ENCODE measurements around the gene VSNL1.
"Not testable (repeated sequence)": the region's sequence is repeated elsewhere in the genome, so short reads cannot be mapped to it uniquely, and the experiment has no call there.

VSNL1 gene

DNA sequence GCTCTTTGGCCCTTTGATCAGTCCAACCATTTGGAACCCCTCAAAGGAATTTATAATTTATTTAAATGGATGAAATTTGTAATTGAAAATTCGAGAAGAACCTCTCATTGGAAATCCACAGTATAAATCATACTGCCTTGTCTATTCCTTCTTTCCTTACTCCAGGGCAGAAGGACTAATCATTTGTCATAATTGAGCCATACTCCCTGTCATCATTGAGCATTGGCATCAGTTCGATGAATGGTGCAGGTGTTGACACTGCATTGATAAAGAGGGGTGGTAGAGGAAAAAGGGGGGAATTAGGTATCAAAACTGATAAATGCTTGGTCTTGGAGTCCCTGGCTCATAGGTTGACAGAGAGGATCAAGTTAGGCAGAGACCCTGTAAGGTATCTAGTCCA is 2.0 kb downstream of the VSNL1 start:
- no peak for DNase-seq (ENCODE audit: low read depth in 2 of 2)

DNA sequence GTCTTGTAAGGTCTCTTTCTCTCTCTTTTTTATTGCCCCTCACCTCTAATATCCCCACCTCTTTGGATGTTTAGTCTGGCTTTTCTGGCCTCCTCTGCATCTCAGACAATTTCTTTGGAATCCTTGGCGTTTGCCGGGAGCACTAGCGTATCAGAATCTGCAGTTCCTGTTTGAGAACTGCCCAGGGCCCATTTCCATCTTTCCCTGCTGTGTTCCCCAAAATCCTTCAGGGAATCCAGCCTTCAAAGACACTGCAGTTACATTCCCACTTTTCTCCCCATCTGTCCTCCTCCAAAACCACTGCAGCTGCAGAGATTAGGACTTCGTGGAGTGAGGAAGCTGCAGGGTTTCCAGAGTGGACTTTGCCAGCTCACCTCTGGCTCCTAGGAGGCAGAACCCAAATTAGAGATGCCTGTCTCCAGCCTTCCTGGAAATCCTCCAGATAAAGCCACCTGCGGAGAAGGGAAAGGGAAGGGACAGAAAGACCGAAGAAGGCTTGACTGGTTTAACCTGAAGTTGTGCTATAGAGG is 2.7 kb downstream of the VSNL1 start:
- DNase-seq (ENCODE audit: low read depth in 2 of 2), result no peak

DNA sequence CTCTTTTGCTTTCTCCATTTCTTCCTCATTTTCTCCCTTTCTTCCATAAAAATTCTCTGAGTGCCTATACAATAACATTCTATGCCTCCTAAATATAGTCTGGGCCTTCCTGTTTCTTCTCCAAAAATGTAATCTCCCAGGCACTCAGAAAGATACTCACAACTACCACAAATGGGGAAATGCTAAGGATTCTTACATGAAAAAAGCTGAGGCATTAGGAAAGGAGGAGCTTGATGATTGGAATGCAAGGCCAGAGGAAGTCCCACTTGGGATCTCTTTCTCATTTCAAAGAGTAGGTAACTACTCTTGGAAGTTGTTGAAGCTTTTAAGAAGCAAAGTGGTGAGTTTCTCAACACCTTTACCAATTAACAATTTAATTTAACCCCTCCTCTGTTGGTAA is 3.4 kb downstream of the VSNL1 start:
- DNase-seq (ENCODE audit: low read depth in 2 of 2), result no peak

DNA sequence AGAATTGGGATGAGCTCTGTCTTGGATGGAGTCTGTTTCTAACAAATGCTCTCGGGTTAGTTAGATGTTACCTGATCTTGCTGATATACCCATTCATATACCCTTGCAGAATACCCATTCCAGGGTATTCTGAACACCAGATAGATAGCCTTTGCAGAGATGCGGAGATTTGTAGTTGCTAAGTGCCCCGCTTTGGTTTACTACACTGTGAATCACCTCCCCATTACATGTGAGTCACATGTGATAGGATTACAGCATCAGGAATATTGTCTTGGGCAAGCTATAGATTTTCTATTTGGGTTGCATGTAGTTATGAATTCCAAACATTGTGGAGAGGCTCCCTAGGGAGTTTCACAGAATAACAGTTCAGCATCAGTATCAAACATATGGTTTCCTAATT is 3.8 kb downstream of the VSNL1 start:
- DNase-seq (ENCODE audit: low read depth in 2 of 2), result no peak

DNA sequence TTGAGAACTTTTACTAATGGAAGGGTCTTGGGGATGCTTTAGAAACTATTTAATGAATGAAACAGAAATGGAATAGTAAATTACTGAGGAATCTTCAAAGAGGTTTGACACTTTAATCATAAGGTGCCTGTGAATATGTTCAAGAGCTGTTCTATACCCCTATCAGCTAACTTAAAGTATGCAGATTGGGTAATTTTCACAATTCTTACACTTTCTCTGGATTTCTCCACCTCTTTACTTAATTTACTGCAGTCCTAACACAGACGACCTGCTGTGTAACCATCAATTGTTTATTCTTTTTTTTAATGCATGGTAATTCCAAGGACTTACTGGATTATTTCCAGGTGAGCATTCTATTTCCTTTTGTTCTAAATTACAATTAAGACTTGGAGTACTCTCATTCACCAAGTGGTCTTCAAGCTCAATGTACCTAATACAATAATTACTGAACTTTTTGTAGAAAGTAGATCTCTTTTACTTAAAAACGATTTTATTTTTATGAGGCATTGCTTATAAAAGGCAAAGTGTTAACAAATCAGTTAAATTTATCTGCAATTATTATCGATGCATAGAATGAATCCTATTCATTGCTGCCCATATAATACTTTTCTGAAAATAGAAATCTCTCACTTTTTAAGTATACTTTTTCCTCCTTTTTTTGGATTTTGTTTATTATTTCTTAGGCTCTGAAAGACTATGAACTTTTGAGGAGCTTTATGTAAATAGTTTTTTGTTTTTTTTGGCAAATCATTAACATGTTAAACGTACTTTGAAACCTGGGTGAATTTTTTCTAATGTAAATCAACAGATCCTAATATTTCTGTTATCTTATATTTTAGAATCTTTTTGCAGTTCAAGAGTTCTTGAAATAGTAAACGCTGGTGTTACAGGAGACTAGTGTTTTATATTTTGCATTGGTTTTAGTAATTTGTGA is 5.5 kb downstream of the VSNL1 start:
- no peak for DNase-seq (ENCODE audit: low read depth in 2 of 2)

DNA sequence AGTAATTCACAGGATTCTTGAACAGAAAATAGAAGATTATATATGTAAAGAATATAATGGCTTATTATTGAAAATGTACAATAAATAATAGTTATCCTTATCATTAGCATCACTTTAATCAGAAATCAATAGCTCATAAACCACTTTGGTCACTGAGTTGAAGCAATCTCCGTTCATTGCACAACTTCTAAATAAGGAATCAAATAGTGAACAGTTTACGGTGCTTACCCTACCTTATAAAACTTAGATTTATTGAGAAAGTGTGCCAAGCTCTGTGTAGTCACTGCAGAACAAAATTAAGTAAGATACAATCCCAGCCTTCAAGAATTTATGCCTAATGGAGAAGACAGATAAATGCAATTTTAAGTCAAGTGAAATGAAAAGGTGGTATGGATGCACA is 6.7 kb downstream of the VSNL1 start:
- no peak for DNase-seq (ENCODE audit: low read depth in 2 of 2)

DNA sequence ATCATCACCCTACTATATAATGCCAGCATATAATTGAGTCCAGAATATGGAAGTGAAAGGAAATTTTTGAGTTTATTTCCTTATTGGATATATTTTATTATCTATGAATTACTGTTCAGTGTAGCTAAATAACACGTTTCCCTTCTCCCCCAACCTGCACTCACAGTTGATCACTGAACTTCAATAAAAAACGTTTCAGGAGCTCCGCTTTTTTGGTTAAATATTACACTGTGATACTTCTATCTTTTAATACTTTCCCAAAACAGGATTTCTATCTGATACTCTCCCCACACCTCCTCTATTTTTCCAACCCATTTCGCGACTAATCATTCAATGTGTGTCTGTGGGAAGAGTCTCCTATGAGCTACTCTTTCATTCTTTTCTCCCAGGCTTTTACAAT is 7.2 kb downstream of the VSNL1 start:
- no peak for DNase-seq (ENCODE audit: low read depth in 2 of 2)

DNA sequence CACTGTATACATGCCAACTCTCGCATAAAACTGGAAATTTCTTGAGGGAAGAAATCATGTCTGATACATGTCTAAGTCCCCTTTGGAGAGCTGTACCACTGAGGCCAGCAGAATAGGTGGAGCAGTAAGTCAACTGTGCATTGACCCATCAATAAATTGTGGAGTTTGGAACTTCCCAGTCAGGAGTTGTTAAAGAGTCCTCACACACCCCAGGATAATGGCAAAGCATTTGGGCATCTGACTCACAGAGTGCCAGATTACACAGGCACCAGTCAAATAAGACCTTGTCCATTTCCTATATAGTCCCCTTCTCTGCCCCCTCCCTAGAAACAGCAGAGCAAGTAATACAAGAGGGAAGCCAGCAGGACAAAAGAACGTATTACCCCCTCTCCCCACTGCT is 10.4 kb downstream of the VSNL1 start:
- no peak for DNase-seq (ENCODE audit: low read depth in 2 of 2)

DNA sequence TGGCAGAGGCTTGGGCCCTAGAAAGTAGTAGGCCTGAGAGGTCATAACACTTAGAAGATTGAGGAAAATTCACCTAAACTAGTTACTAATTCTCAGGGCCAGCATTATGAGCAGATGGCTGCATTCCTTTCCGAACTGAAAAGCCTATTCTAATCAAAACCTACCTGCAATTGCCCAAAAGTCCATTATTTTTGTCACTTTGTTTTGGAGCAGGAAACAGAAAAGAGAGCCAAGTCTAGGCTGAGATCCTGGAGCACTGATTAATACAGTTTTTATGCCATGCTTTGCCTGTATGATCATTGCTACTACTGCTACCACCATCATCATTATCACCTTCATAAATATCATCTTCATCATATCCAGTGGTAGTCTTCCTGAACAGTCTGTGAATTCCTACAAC is 14.7 kb downstream of the VSNL1 start:
- no peak for DNase-seq (ENCODE audit: low read depth in 2 of 2)

DNA sequence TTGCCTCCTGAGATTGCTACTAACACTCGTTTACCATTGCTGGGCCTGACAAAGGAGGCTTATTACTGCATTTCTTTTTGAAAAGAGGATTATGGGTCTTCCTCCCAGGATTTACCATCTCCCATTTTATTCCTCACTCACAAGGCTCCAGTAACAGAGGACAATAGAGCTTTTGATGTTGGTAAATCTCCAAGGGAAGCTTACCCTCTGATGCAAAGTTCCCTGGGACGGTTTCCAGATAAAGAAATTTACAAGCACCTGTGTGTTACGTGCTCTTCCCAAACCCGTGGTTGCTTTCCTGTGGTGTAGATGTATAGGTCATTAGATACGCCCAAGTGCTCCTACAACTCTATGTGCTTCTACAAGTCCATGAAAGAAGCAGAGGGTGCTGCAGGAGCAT is 17.1 kb downstream of the VSNL1 start:
- no peak for DNase-seq (ENCODE audit: low read depth in 2 of 2)

DNA sequence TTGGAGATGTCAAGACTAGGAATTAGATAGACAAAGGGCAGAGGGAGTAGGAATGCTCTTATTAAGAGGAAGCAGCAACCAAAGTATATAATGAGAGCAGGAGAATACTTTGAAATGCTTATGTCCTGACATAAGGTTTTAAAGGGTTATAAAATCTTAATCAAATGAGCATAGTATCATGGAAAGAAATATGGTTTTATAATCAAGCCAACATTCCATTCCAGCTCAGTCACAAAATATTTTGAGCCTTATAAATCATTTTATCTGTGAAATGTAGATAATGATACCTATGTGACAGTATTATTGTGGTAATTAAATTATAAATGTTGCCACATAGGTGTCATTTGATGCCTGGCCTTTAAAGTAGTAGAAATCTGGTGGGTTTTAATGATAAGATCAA is 17.6 kb downstream of the VSNL1 start:
- DNase-seq (ENCODE audit: low read depth in 2 of 2), result no peak

DNA sequence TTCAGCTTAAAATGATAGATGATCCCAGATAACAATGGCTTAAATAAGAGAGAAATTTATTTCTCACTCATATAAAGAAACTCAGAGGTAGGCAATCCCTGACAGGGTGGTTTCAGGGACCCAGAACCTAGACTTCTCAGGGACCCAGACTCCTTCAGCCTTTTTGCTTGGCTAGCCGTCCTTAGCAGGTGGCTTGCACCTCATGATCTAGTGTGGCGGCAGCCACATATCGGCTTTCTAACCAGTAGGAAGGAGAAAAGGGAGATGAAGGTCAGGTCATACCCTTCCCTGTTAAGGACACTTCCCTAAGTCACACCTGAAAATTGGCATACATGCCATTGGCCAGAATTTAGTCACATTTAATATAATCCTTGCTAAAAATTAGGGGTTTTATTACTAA is 18.4 kb downstream of the VSNL1 start:
- DNase-seq (ENCODE audit: low read depth in 2 of 2), result no peak

DNA sequence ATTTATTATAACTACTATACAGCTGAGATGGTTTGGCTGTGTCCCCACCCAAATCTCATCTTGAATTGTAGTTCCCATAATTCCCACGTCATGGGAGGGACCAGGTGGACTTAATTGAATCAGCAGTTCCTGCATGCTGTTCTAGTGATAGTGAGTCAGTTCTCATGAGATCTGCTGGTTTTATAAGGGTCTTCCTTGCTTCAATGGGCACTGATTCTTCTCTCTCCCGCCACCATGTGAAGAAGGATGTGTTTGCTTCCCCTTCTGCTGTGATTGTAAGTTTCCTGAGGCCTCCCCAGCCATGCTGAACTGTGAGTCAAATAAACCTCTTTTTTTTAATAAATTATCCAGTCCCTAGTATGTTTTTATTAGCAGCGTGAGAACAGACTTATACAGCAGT is 25.2 kb downstream of the VSNL1 start:
- DNase-seq (ENCODE audit: low read depth in 2 of 2), result not testable (repeated sequence)

DNA sequence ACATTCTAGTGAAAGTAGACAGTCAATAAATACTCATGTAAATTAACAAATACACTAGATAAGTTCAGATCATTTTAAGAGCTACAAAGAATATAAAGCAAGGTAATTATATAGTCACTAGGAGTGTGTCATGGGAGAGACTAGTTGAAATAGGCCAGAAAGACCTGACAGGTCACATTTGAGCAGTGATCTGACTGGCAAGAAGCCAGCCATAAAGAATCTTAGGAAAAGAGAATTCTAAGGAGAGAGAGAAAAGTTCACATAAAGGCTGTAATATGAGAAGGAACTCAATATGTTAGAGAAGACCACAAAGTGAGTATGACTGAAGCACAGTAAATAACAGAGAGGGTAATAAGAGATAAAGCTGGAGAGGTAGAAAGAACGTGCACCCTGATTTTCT is 31.2 kb downstream of the VSNL1 start:
- no peak for DNase-seq (ENCODE audit: low read depth in 2 of 2)

DNA sequence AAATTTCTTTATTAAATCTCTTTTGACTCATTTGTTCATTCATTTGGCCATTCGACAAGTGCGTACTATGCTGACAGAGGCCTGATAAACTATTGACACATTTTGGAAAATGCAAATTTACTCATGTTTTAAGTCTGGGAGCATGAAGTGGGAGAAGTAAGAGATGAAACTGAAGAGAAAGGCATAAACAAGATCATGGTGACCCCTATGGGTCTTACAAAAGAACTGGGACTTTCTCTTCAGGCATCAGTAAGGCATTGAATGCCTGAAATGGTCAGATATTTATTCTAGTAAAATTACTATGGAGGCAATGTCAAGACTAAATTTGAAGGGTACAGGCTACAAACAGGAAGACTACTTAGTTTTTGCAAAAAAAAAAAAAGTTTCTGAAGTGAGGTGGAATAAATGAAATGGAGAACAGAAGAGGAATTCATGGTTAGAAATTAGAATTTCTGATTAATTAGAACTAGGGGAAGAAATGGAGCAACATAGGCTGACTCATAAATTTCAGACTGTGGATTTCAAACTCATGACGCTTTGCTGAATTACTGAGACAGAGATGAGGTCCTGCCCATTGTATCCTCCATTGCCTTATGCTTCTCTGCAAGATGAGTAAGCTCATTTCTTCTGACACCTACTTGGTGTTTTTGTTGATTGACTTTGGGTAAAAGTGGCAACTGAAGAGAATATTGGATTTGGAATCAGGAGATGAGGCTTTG is 32.7 kb downstream of the VSNL1 start:
- no peak for DNase-seq (ENCODE audit: low read depth in 2 of 2)

DNA sequence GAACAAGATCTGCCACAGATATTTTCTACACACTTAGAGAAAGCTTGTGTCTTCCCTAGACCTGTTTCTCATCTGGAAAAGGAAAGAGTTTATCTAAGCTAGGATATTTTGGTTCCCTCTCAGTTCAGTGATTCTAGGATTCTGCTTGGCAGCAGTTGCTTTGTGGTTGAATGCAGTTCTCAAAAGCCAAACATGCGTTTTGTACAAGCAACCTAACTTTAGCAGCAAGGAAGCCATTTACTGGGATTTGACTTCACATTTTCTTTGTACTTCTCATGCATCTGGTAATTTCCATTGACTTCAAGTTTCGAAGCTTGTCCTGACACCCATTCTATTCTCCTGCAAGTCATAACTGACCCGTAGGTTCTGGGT is 33.3 kb downstream of the VSNL1 start:
- DNase-seq (ENCODE audit: low read depth in 2 of 2), result no peak

DNA sequence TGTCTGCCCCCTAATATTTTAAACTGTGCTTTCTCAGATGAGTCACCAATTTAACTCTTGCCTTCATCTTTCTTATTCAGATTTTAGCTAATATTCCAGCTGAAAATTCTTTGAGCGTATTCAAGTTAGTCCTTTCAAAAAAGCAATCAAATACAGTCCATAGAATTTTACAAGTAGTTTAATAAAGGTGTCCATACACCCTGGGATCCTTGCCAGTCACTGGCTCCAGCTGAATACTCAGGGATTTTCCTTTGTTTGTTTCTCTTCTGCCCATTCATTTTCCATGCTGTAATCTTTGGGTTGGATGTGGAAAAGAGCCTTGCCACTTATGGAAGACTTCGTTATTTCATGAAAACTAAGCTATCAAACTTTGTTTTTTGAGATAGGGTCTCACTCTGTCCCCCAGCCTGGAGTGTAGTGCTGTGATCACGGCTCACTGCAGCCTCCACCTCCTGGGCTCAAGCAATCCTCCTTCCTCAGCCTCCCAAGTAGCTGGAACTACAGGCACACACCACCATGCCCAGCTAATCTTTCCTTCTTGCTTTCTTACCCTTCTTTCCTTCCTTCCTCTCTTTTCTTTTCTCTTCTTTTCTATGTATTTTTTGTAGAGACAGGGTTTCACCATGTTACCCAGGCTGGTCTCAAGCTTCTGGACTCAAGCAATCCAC is 34.0 kb downstream of the VSNL1 start:
- DNase-seq (ENCODE audit: low read depth in 2 of 2), result no peak

DNA sequence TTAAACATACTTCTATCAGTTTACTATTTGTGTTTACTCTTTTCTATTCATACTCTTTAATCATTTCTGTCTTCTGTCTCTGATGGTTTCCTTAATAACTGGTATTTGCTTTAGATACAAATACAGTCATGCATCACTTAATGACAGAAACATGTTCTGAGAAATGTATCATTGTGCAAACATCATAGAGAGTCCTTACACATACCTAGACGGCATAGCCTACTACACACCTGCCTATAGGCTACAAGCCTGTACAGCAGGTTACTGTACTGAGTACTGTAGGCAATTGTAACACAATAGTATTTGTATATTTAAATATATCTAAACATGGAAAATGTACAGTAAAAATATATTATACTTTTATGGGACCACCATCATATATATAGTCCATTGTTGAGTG is 36.3 kb downstream of the VSNL1 start:
- no peak for DNase-seq (ENCODE audit: low read depth in 2 of 2)

DNA sequence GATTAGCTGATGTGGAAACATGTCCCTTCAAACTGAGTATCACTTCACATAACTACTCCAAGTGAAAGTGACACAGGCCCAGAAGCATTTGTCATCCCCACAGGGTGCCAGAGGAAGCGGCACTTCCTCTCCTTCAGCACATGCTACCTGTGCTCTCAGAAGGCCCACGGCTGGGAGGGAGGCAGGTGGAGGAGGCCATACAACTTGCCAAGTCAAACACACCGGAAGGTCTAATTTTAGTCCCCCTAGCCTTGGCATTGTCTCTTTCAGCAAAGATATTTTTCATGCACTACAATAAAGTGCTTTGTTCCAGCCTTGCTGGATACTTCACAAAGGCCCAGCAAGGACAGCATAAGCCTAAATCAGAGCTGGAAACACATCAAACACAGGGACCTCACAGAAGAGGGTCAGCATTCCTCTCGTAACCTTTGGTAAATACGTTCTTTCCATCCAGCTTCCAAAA is 38.0 kb downstream of the VSNL1 start:
- no peak for DNase-seq (ENCODE audit: low read depth in 2 of 2)

DNA sequence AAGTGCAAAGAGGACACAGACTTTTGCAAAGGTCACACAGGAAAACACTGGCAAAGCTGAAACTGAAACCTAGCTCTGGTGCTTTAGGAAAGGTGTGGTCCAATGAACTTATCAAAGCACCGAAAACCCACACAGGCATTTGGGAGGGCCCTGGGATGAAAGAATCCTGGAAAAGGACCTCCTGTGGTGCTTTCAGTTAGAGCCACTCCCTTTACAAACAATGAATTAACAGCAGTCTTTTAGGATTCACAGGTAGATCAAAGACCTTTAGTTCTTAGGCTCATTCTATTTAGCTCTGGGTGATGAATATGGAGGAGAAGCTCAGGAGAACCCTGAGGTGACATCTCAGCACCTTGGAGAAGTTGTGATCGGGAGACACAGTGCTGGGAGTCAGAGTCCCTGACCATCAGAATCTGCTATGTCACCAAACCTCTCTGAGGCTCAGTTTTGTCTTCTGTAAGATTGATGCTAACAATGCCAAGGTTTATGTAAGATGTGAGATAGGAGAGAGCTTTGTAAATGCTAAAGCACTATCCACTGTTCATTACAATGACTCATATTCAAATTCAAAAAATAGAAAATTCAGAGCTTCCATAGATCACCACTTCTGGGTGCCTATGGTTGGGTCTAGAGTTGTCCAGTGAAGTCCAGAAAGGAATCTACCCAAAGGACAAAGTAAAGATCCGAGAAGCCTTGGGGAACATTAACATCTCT is 39.3 kb downstream of the VSNL1 start:
- DNase-seq (ENCODE audit: low read depth in 2 of 2), result no peak

DNA sequence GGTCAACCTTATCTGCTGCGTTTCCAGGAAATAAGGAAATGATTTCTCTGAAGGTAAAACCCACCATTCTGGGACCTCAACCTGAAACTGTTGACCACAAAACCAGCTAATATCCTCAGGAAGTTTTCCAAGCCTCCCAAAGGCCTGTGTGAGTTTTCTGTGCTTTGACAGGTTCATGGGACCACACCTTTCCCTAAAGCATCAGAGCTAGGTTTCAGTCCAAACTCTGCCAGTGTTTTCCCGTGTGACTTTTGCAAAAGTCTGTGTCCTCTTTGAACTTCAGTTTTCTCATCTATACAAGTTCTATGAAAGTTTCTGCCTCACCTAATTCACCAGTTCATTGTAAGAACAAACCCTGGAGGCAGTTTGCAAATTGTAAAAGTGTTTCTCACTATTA is 39.8 kb downstream of the VSNL1 start:
- DNase-seq (ENCODE audit: low read depth in 2 of 2), result no peak

DNA sequence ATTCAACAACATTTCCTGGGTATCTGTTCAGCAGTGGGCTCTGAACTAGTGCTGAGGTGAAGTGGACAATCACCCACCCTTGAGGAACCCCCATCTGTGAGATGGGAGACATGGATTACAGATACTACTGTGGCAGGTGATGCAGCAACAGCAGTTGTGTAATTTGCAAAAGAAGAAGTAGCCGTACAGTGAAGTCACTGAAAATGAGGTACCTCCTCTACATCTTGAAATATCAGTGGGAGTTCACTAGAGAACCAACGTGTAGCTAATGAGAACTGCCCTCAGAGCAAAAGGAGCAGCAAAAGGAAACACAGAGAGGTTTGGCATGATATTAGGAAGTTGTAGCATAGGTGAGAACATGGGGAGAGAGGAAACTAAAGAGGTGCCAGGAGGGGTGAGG is 41.3 kb downstream of the VSNL1 start:
- DNase-seq (ENCODE audit: low read depth in 2 of 2), result no peak
